Measurements from ENCODE around the gene MUC6.
"Not testable (repeated sequence)": the region's sequence is repeated elsewhere in the genome, so short reads cannot be mapped to it uniquely, and the experiment has no call there.

MUC6 gene

DNA sequence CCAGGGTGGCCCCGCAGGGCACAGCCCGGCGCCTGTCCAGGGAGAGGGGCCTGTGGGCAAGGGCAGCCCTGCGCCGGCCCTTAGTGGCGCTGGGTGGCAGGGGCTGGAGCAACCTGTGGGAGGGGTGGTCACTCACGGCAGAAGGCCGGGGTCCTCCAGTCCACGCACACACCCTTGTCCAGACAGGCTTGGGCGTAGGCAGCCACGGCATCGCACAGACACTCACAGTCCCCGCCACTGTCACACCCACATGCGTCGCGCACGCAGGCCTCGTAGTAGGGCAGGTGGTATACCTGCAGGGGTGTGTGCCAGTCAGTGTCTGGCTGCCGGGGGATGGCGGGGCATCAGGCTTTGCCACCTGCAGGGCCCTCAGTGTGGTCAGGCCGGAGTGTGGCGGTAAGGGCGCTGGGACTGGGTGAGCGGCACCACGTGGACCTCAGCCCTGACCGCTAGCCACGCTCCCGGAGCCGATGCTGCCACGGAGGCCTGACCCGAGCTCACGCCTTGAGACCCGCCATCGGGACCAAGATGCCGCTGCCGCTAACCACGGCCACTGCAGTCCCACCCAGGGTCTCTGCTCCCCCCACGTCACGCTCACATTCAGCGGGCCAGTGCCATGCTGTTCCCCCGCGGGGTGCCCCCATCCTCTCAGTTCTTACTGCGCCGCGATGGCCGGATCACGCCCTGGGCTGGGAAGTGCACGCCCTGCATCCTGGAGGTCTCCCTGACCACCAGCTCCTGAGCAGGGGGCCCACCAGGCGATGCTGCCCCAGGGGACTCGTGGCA lies 12.5 kb downstream of the MUC6 start:
- DNase-seq (ENCODE audit: low read depth): no peak

DNA sequence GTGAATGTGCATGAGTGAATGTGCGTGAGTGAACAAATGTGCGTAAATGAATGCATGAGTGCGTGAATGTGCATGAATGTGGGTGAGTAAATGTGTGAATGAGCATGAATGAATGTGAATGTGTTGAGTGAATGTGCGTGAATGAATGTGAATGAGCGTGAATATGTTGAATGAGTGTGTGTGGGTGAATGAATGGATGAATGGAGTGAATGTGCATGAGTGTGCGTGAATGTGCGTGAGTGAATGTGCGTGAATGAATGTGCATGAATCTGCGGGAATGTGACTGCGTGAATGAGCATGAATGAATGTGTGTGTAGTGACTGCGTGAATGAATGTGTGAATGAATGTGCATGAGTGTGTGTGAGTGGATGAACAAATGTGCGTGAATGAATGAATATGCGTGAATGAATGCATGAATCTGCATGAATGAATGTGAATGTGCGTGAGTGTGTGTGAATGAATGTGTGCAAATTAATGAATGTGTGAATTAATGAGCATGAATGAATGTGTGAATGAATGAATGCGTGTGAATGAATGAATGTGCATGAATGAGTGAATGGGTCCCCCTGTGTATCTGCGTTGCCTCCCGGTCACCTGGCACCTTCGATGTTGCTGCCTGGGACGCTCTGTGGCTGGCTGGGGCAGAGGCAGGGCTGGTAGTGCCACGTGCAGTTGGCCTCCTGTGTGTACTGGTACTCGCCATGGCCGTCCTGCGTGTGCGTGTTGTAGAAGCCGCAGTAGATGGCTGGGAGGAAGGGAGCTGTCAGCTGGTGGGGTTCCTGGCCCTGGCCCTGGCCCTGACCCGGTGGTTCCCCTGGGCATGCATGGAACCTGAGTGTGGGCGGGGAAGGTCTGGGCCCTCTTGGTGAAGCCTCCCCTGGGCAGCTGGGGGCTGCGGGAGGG lies 13.4 kb downstream of the MUC6 start:
- no peak for DNase-seq (ENCODE audit: low read depth)

DNA sequence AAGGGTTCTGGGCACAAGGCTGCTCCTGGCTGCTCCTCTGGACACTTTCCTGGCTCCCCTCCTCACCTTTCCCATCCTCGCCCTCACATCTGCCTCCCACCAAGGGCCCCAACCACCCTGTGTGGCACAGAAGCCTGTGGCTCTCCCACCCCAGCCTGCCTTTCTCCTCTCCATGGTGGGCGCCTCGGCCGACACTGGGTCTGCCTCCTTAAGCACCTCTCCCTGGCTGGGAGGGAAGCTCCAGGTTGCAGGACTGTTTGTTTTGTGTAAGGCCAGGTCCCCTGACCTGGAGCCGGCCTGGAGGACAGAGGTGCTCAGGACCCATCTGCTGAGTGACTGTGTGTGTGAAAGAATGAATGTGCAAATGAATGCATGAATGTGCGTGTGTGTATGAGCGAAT lies 14.1 kb downstream of the MUC6 start:
- no peak for DNase-seq (ENCODE audit: low read depth)

- no peak for DNase-seq (ENCODE audit: low read depth)
These were observed 16.2 kb downstream of the MUC6 start for GRCh38 chr11:1020211-1020905.

DNA sequence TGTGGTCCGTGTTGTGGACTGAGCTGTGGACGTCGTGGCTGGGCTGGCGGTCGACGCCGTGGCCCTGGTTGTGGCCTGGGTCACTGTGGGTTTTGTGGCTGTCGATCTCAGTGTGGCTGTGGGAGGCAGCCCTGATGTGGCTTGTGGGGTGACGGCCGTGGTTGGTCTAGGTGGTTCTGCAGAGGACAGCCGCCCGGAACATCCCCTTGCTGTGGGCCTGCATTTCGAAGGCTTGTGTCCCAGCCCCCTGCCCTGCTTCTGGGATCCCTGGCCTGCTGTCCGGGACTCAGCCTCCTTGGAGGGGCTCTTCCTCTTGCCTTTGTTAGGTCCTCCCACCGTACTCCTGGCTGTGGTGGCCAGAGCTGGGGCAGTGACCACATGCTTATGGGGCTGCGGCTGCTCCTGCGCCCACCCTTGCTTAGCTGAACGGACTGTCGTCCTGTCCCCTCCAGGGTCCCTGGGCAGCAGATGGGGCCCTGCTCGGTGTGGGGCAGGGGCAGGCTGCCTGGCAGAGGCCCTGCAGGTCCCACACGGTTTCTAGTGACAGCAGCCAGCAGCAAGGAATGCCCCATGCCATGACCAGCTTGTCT lies 17.1 kb downstream of the MUC6 start:
- DNase-seq (ENCODE audit: low read depth): no peak

DNA sequence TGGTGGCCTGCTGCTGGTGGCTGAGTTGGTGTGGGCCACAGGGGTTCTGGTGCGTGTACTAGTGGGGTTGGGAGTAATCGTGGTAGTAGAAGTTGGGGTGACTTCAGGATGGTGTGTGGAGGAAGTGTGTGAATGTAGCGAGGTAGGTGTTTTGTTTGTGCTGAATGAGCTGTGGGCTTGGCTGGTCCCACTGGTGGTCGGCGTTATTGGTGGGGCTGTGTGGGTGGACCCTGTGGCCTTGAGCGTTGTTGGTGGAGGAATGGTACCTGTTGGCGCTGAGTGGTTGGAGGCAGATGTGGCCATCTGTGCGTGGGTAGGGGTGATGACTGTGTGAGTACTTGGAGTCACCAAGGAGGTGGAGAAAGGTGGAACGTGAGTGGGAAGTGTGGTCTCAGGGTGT lies 18.4 kb downstream of the MUC6 start:
- DNase-seq (ENCODE audit: low read depth): no peak

DNA sequence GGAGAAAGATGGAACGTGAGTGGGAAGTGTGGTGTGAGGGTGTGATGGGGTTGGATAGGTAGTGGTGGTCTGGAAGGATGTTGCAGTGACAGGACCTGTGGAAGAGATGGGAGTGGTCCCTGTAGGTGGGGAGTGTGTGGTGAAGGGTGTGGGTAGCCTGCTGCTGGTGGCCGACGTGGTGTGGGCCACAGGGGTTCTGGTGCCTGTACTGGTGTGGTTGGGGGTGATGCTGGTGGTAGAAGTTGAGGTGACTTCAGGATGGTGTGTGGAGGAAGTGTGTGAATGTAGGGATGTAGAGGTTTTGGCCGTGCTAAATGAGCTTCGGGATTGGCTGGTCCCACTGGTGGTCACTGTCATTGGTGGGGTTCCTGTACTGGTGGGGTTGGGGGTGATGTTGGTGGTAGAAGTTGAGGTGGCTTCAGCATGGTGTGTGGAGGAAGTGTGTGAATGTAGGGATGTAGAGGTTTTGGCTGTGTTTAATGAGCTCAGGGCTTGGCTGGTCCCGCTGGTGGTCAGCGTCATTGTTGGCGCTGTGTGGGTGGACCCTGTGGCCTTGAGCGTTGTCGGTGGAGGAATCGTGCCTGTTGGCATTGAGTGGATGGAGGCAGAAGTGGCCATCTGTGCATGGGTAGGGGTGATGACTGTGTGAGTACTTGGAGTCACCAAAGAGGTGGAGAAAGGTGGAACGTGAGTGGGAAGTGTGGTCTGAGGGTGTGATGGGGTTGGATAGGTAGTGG lies 19.1 kb downstream of the MUC6 start:
- no peak for DNase-seq (ENCODE audit: low read depth)

- DNase-seq (ENCODE audit: low read depth): not testable (repeated sequence)
These were observed 19.9 kb downstream of the MUC6 start for GRCh38 chr11:1016610-1017126.

- DNase-seq (ENCODE audit: low read depth): no peak
These were observed 20.5 kb downstream of the MUC6 start for GRCh38 chr11:1015826-1016545.

DNA sequence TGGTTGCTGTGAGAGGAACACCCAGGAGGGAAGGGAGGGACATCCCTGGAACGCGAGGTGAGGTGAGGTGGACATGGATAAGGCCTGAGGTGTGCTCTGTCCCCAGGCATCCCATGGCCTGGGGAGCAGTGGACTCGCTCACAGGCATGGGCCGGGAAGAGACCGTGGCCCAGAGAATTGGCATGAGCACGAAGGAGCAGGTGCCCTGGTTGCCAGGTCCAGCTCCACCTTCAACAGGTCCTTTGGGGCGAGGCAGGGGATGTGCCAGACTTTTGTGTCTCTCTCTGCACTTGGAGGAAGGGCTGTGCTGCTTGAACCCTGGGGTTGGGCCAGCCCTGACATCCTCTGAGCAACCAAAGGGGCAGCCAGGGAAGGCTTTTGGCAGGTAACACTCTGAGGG lies 21.5 kb downstream of the MUC6 start:
- DNase-seq (ENCODE audit: low read depth): no peak

GRCh38 chr11:1014276-1014675 lies 22.2 kb downstream of the MUC6 start:
- DNase-seq (ENCODE audit: low read depth): no peak

- no peak for DNase-seq (ENCODE audit: low read depth)
These were observed 22.9 kb downstream of the MUC6 start for GRCh38 chr11:1013631-1013935.

DNA sequence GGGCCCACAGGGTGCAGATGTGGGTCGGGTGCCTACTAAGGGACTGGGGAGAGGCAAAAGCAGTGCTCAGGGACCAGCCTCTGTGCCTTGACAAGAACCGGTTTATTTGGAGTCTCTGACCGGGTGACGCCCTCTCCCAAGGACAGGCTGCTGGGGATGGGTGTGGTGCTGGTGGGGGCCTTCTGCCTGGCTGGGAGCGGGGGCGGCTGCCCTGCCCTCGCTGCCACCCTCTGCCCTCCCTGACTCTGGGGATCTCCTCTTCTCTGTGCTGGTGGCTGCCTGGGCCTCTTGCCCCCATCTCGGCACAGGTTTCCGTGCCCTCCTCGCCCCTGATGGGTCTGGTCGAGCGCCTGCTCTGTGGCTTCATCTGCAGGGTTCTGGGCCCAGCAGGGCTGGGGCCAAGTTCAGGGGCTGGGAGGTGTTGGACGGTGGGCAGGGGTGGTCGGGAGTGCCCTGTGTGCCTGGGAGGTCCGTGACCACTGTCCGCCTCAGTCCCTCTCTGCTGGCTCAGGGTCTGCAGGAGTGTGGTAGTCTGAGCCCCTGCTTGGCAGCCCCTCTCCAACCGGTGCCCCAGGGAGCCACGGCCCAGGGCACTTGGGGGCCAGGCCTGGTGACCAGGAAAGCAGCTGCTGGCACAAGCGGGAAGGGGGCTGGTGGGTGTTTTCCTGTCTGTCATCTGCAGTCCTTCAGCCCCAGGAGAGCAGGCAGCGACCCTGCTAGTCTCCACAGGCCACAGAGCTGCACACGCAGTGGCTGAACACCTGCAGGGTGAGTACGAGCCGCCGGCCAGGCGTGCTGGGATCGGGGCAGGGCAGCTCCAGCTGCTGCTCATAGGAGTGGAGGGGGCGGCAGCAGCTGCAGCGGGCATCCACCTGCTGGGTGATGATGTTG lies 23.5 kb downstream of the MUC6 start:
- DNase-seq (ENCODE audit: low read depth): no peak

- no peak for DNase-seq (ENCODE audit: low read depth)
These were observed 24.2 kb downstream of the MUC6 start for GRCh38 chr11:1012291-1012690.

- no peak for DNase-seq (ENCODE audit: low read depth)
These were observed 25.2 kb downstream of the MUC6 start for GRCh38 chr11:1011320-1011698.

DNA sequence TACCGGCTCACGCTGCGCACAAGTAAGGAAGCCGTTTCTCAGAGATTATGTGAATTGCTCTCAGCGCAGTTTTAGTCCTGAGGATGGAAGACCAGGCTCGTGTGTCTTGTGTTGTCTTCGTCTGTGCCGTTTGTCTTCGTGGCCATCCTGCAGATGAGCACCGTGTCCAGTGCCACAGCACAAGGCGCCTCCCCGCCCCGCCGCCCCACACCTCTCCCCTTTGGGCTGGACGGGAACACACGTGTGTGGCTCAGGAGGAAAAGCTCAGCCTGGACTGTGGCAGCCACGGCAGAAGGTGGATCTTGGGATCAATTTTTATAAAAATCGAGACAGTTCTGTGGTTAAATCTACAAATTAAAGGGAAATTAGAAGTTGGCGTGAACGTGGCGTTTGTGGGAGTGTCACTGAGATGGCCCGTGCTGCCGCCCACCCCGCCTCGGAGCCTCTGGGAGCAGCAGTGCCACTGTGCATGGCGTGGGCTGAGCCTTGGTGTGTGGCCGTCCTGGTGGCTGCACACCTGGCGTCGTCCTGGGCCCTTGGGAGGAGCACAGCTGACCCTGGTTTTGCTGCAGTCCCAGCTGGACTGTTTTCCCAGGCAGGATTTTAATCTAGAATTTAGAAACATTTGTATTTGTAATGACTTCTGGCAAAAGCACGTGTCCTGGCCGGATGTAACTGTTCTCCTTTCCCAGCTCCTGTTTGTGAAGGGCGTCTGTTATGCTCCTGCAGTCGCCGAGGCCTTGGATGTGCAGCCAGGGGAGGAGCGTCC lies 25.8 kb downstream of the MUC6 start:
- DNase-seq (ENCODE audit: low read depth): no peak

- DNase-seq (ENCODE audit: low read depth): no peak
These were observed 26.5 kb downstream of the MUC6 start for GRCh38 chr11:1009991-1010390.

DNA sequence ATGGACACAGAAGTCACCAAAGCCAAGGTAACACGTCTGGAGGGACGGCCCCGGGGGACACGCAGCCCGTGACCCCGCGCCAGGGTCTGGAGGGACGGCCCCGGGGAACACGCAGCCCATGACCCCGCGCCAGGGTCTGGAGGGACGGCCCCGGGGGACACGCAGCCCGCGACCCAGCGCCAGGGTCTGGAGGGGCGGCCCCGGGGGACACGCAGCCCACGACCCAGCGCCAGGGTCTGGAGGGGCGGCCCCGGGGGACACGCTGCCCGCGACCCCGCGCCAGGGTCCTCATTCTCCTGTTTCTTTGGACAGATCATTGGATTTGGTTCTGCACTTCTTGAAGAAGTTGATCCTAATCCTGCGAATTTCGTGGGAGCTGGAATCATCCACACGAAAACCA lies 27.1 kb downstream of the MUC6 start:
- DNase-seq (ENCODE audit: low read depth): no peak

DNA sequence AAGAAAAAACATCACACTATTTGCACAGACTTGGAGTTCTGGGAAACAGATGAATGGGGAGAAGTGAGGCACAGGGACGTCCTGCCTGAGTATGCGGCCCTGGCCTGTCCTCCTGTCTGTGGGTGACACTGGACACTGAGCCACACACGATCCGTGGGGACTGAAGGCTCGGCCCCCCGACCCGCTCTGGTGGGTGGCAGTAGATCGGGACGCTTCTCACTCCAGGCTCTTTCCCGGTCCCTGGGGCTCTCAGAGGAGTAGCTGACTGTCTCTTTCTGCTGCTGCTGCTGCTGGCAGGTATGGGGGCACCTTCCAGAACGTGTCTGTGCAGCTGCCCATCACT lies 27.7 kb downstream of the MUC6 start:
- DNase-seq (ENCODE audit: low read depth): no peak

Measured in activated T-helper 9 cell treated with anti-CD3 and anti-CD28 coated beads, Interleukin-2, amount 50 U/mL, for 16 hours (primary cell).